ENCODE measurements around the gene TMEM154.

TMEM154 gene

DNA sequence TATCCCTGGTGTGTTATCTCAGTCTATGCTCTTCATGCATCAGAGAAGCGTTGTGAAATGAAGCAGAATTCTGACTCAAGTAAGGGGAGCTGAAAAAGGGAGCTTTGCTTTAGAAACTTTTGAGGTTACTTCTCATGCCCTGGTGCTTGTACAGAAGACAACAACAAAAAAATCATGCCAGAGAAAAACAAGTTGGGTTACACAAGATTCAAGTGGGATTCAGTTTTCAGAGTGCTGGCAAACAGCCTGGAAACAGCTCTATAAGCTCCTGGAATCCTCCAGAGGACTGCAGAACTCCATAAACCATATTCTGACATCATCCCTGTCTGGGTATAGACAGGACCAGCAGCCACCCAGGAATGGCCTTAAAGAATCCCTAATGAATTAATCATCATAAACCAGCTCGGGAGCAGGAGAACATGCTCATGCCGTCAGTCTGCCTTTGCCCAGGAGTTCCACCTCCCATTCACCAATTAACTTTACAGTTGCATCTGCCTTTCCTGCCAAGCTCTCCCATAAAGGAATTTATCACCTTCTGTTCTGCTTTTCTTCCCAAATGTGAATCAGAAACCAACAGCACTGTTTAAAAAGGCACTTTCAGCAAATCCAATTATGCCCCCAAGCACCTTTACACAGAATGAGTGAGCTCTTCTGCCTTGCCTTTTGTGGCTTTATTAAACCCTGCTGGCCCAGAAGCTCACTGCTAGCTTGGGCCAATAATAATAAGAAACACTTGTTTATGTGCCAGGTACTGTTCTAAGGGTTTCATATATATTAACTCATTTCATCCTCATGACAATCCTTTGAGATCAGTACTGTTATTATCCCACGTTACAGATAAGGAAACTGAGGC lies 89.4 kb downstream of the TMEM154 start:
- peak overlapping the region; percentile 38 for H3K27ac ChIP-seq (ENCODE audit: extremely low read depth, low read depth, low read length)
- H3K4me1 ChIP-seq (ENCODE audit: control insufficient read depth, insufficient read depth, low read length): peaks cover 17% of the 10 kb centered on the region
- H3K4me3 ChIP-seq (ENCODE audit: low read depth, low read length): no peak overlapping the region
- H3K36me3 ChIP-seq (ENCODE audit: control insufficient read depth in 2 of 2, insufficient read depth in 1 of 2, low read length in 2 of 2): no peaks in the 10 kb centered on the region
- CTCF ChIA-PET: interaction anchor here (0.7 to 1.5 kb wide), 5 partner anchors 12 to 89 kb away, joined by 3 to 7 read pairs (median 3); no protein-coding TSS in a partner anchor
- POLR2A ChIA-PET: interaction anchor here (1.4 kb wide), 1 partner anchor 54 kb away, joined by 6 read pairs; the partner anchor contains the start of gene FBXW7
- no peaks in the 10 kb centered on the region for H3K9me3 ChIP-seq (ENCODE audit: control insufficient read depth, insufficient read depth, low read depth, low read length)
- TF ChIP-seq MZF1 (tag by site-specific recombination; IDR thresholded peaks at IDR 0.05; ENCODE audit: borderline replicate concordance) (peak; percentile 97), ZNF701 (tag by site-specific recombination; IDR thresholded peaks at IDR 0.05) (no peak), ZNF391 (tag by site-specific recombination; IDR thresholded peaks at IDR 0.05; ENCODE audit: borderline replicate concordance, low read depth) (peak; percentile 48; the same call in 1 of the 2 replicates), ZNF629 (tag by site-specific recombination; IDR thresholded peaks at IDR 0.05) (peak; percentile 94), ZNF624 (tag by site-specific recombination; IDR thresholded peaks at IDR 0.05) (no peak), ZNF600 (tag by site-specific recombination; IDR thresholded peaks at IDR 0.05) (peak; percentile 92), ZNF184 (tag by site-specific recombination; IDR thresholded peaks at IDR 0.05) (no peak; the same call in 1 of the 2 replicates), MYNN (tag by site-specific recombination; IDR thresholded peaks at IDR 0.05; ENCODE audit: borderline replicate concordance) (no peak), ZFP37 (tag by site-specific recombination; IDR thresholded peaks at IDR 0.05) (no peak), ZNF341 (tag by site-specific recombination; IDR thresholded peaks at IDR 0.05; ENCODE audit: low read depth) (peak; percentile 28; the same call in 1 of the 2 replicates), ZNF791 (tag by site-specific recombination; IDR thresholded peaks at IDR 0.05) (no peak), ZNF626 (tag by site-specific recombination; IDR thresholded peaks at IDR 0.05) (no peak), ZBTB48 (tag by site-specific recombination; IDR thresholded peaks at IDR 0.05) (no peak), ZNF302 (tag by site-specific recombination; IDR thresholded peaks at IDR 0.05; ENCODE audit: low read depth) (no peak), ZNF248 (tag by site-specific recombination; IDR thresholded peaks at IDR 0.05) (no peak), ZNF133 (tag by site-specific recombination; IDR thresholded peaks at IDR 0.05) (no peak), ZNF175 (tag by site-specific recombination; IDR thresholded peaks at IDR 0.05) (no peak), RBAK (tag by site-specific recombination; IDR thresholded peaks at IDR 0.05) (no peak), OSR2 (tag by site-specific recombination; IDR thresholded peaks at IDR 0.05) (peak; percentile 98), ZNF548 (tag by site-specific recombination; IDR thresholded peaks at IDR 0.05) (no peak), ZNF473 (tag by site-specific recombination; IDR thresholded peaks at IDR 0.05) (no peak), ZNF354C (tag by site-specific recombination; IDR thresholded peaks at IDR 0.05; ENCODE audit: borderline replicate concordance, low read depth) (no peak), ZNF174 (tag by site-specific recombination; IDR thresholded peaks at IDR 0.05) (no peak), ZNF324 (tag by site-specific recombination; IDR thresholded peaks at IDR 0.05) (0 out of 2 replicates have a peak, but pooled peaks have one; percentile 36), ZNF114 (tag by site-specific recombination; IDR thresholded peaks at IDR 0.05) (no peak)
- TF ChIP-seq, protein P1, sequence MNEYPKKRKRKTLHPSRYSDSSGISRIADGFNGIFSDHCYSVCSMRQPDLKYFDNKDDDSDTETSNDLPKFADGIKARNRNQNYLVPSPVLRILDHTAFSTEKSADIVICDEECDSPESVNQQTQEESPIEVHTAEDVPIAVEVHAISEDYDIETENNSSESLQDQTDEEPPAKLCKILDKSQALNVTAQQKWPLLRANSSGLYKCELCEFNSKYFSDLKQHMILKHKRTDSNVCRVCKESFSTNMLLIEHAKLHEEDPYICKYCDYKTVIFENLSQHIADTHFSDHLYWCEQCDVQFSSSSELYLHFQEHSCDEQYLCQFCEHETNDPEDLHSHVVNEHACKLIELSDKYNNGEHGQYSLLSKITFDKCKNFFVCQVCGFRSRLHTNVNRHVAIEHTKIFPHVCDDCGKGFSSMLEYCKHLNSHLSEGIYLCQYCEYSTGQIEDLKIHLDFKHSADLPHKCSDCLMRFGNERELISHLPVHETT (tag by site-specific recombination; IDR thresholded peaks at IDR 0.05): peak; percentile 81; the same call in 1 of the 2 replicates
- TF ChIP-seq, protein P2, sequence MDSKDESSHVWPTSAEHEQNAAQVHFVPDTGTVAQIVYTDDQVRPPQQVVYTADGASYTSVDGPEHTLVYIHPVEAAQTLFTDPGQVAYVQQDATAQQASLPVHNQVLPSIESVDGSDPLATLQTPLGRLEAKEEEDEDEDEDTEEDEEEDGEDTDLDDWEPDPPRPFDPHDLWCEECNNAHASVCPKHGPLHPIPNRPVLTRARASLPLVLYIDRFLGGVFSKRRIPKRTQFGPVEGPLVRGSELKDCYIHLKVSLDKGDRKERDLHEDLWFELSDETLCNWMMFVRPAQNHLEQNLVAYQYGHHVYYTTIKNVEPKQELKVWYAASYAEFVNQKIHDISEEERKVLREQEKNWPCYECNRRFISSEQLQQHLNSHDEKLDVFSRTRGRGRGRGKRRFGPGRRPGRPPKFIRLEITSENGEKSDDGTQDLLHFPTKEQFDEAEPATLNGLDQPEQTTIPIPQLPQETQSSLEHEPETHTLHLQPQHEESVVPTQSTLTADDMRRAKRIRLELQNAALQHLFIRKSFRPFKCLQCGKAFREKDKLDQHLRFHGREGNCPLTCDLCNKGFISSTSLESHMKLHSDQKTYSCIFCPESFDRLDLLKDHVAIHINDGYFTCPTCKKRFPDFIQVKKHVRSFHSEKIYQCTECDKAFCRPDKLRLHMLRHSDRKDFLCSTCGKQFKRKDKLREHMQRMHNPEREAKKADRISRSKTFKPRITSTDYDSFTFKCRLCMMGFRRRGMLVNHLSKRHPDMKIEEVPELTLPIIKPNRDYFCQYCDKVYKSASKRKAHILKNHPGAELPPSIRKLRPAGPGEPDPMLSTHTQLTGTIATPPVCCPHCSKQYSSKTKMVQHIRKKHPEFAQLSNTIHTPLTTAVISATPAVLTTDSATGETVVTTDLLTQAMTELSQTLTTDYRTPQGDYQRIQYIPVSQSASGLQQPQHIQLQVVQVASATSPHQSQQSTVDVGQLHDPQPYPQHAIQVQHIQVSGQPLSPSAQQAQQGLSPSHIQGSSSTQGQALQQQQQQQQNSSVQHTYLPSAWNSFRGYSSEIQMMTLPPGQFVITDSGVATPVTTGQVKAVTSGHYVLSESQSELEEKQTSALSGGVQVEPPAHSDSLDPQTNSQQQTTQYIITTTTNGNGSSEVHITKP (tag by site-specific recombination; IDR thresholded peaks at IDR 0.05): peak; percentile 66
- TF ChIP-seq, protein P3, sequence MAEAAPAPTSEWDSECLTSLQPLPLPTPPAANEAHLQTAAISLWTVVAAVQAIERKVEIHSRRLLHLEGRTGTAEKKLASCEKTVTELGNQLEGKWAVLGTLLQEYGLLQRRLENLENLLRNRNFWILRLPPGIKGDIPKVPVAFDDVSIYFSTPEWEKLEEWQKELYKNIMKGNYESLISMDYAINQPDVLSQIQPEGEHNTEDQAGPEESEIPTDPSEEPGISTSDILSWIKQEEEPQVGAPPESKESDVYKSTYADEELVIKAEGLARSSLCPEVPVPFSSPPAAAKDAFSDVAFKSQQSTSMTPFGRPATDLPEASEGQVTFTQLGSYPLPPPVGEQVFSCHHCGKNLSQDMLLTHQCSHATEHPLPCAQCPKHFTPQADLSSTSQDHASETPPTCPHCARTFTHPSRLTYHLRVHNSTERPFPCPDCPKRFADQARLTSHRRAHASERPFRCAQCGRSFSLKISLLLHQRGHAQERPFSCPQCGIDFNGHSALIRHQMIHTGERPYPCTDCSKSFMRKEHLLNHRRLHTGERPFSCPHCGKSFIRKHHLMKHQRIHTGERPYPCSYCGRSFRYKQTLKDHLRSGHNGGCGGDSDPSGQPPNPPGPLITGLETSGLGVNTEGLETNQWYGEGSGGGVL (tag by site-specific recombination; IDR thresholded peaks at IDR 0.05): no peak
- TF ChIP-seq, protein P4, sequence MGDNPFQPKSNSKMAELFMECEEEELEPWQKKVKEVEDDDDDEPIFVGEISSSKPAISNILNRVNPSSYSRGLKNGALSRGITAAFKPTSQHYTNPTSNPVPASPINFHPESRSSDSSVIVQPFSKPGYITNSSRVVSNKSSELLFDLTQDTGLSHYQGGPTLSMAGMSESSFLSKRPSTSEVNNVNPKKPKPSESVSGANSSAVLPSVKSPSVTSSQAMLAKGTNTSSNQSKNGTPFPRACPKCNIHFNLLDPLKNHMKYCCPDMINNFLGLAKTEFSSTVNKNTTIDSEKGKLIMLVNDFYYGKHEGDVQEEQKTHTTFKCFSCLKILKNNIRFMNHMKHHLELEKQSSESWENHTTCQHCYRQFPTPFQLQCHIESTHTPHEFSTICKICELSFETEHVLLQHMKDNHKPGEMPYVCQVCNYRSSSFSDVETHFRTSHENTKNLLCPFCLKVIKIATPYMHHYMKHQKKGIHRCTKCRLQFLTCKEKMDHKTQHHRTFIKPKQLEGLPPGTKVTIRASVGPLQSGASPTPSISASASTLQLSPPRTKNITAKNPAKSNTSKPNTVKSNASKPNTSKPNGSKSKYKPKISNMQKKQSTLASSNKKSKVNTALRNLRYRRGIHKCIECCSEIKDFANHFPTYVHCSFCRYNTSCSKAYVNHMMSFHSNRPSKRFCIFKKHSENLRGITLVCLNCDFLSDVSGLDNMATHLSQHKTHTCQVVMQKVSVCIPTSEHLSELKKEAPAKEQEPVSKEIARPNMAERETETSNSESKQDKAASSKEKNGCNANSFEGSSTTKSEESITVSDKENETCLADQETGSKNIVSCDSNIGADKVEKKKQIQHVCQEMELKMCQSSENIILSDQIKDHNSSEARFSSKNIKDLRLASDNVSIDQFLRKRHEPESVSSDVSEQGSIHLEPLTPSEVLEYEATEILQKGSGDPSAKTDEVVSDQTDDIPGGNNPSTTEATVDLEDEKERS (tag by site-specific recombination; IDR thresholded peaks at IDR 0.05): no peak
